ENCODE measurements around the gene MAPT. TPM values are rescaled to one million over a fixed set of nuclear protein-coding genes. Genes with fewer than 3 reads are reported as not detected.
A peak's percentile ranks its signal among the peaks of the same experiment; 100 is the strongest.

MAPT gene
- total RNA-seq, 1 experiment from 2014 or later: 8.3 TPM

GRCh38 chr17:45939395-45939794, 45.0 kb downstream of the MAPT start:
- no peak overlapping the region for H3K4me3 ChIP-seq (ENCODE audit: low read depth, low read length, poor library complexity, severe bottlenecking)
- TF ChIP-seq CTCF (conservative IDR thresholded peaks at IDR 0.05; ENCODE audit: low read depth, low read length) (no peak), EZH2 (IDR thresholded peaks at IDR 0.05; ENCODE audit: borderline replicate concordance, low read depth, low read length, poor library complexity, severe bottlenecking) (no peak)
- H3K36me3 ChIP-seq (ENCODE audit: insufficient read depth, low read length, poor library complexity, severe bottlenecking): no peaks in the 10 kb centered on the region
- no peaks in the 10 kb centered on the region for H3K9me3 ChIP-seq (ENCODE audit: low read depth, low read length, poor library complexity, severe bottlenecking)
- H3K27ac ChIP-seq (ENCODE audit: low read depth, low read length, poor library complexity, severe bottlenecking): no peak overlapping the region
- intact Hi-C loops (cut with micrococcal nuclease; ENCODE audit: unreplicated experiment): no loop called here
- no TSS peak for BruUV-seq (replicated peaks)
- no peaks in the 10 kb centered on the region for H3K27me3 ChIP-seq (replicated peaks; ENCODE audit: insufficient read depth, low read depth, low read length, poor library complexity)
- CTCF ChIA-PET: no interaction called here
- H3K4me1 ChIP-seq (ENCODE audit: insufficient read depth, low read length, poor library complexity, severe bottlenecking): peaks cover 9% of the 10 kb centered on the region
- POLR2A ChIA-PET (ENCODE audit: low non-redundant PET): no interaction called here
- no peak for DNase-seq (ENCODE audit: low spot score)

- peaks cover 9% of the 10 kb centered on the region for H3K4me1 ChIP-seq (ENCODE audit: insufficient read depth, low read length, poor library complexity, severe bottlenecking)
- no peak overlapping the region for H3K27ac ChIP-seq (ENCODE audit: low read depth, low read length, poor library complexity, severe bottlenecking)
- DNase-seq (ENCODE audit: low spot score): no peak
- H3K4me3 ChIP-seq (ENCODE audit: low read depth, low read length, poor library complexity, severe bottlenecking): no peak overlapping the region
- TF ChIP-seq EZH2 (IDR thresholded peaks at IDR 0.05; ENCODE audit: borderline replicate concordance, low read depth, low read length, poor library complexity, severe bottlenecking) (no peak), CTCF (conservative IDR thresholded peaks at IDR 0.05; ENCODE audit: low read depth, low read length) (no peak)
- BruUV-seq (replicated peaks): no TSS peak
- intact Hi-C loops (cut with micrococcal nuclease; ENCODE audit: unreplicated experiment): no loop called here
- H3K9me3 ChIP-seq (ENCODE audit: low read depth, low read length, poor library complexity, severe bottlenecking): no peaks in the 10 kb centered on the region
- H3K27me3 ChIP-seq (replicated peaks; ENCODE audit: insufficient read depth, low read depth, low read length, poor library complexity): no peaks in the 10 kb centered on the region
- ChIA-PET POLR2A (ENCODE audit: low non-redundant PET) (no interaction called here), CTCF (no interaction called here)
- H3K36me3 ChIP-seq (ENCODE audit: insufficient read depth, low read length, poor library complexity, severe bottlenecking): no peaks in the 10 kb centered on the region
These were observed 45.9 kb downstream of the MAPT start for GRCh38 chr17:45940293-45940692.

DNA sequence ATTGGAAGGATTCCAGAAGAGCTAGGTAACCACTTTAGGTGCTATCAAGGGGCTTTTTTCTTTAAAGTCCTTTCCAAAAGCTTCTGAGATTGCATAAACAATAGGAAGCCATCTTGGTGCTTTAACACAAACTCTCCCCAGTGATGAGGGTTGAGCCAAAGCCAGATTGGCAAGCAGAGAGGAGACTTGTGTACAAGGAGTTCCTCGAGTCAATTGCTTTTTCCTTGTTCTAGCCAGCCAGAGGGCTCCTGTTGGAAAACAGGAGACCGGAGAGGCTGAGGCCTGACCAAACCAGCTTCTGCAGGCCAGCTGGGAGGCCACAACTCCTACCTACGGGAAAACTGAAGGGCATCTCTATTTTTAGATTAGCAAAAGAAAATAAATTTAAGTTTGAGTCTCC, 46.5 kb downstream of the MAPT start:
- ChIA-PET POLR2A (ENCODE audit: low non-redundant PET) (no interaction called here), CTCF (no interaction called here)
- intact Hi-C loops (cut with micrococcal nuclease; ENCODE audit: unreplicated experiment): no loop called here
- H3K4me3 ChIP-seq (ENCODE audit: low read depth, low read length, poor library complexity, severe bottlenecking): no peak overlapping the region
- H3K36me3 ChIP-seq (ENCODE audit: insufficient read depth, low read length, poor library complexity, severe bottlenecking): no peaks in the 10 kb centered on the region
- BruUV-seq (replicated peaks): no TSS peak
- no peaks in the 10 kb centered on the region for H3K9me3 ChIP-seq (ENCODE audit: low read depth, low read length, poor library complexity, severe bottlenecking)
- TF ChIP-seq CTCF (conservative IDR thresholded peaks at IDR 0.05; ENCODE audit: low read depth, low read length) (no peak), EZH2 (IDR thresholded peaks at IDR 0.05; ENCODE audit: borderline replicate concordance, low read depth, low read length, poor library complexity, severe bottlenecking) (no peak)
- H3K27ac ChIP-seq (ENCODE audit: low read depth, low read length, poor library complexity, severe bottlenecking): peak overlapping the region; percentile 23
- H3K4me1 ChIP-seq (ENCODE audit: insufficient read depth, low read length, poor library complexity, severe bottlenecking): peaks cover 9% of the 10 kb centered on the region
- H3K27me3 ChIP-seq (replicated peaks; ENCODE audit: insufficient read depth, low read depth, low read length, poor library complexity): no peaks in the 10 kb centered on the region
- DNase-seq (ENCODE audit: low spot score): no peak

Data from A673 (cell line).